Calu3 (cell line): ENCODE measurements around the gene CRIP2. TPM values are rescaled to one million over a fixed set of nuclear protein-coding genes. Genes with fewer than 3 reads are reported as not detected.

Source experiments
- BruUV-seq: library from RNA; stranded (reverse); fragments of 400-500 nt; replicated peaks from 2 replicates; lab custom pipeline; 2021; lab: Mats Ljungman, UMichigan
- CTCF ChIA-PET: fragments of 300-600 bp; sonication (Branson Sonifier 250); formaldehyde crosslinking; loops from one replicate; lab custom pipeline; 2022; ENCODE audit warnings: antibody characterized with exemption; lab: Charles Lee
- DNase-seq: peaks from one replicate; pipeline ENCODE4 v3.0.0; 2022
- H3K27ac Mint-ChIP-seq: one replicate; pipeline ENCODE4 v1.8.0; 2022; ENCODE audit warnings: mixed read lengths; ENCODE audit not compliant: unreplicated experiment
- H3K27me3 Mint-ChIP-seq: one replicate; pipeline ENCODE4 v1.8.0; 2022; ENCODE audit warnings: mixed read lengths; ENCODE audit not compliant: unreplicated experiment
- H3K36me3 Mint-ChIP-seq: one replicate; pipeline ENCODE4 v1.8.0; 2022; ENCODE audit warnings: mild to moderate bottlenecking, moderate library complexity, mixed read lengths; ENCODE audit not compliant: insufficient read depth, unreplicated experiment
- H3K4me1 Mint-ChIP-seq: one replicate; pipeline ENCODE4 v1.8.0; 2022; ENCODE audit warnings: mild to moderate bottlenecking, low read depth, mixed read lengths; ENCODE audit not compliant: unreplicated experiment
- H3K4me3 Mint-ChIP-seq: one replicate; pipeline ENCODE4 v1.8.0; 2022; ENCODE audit warnings: mild to moderate bottlenecking, low read depth, moderate library complexity, mixed read lengths; ENCODE audit not compliant: unreplicated experiment
- H3K9me3 Mint-ChIP-seq: one replicate; pipeline ENCODE4 v1.8.0; 2022; ENCODE audit warnings: low read depth, mixed read lengths; ENCODE audit not compliant: unreplicated experiment
- CTCF ChIP-seq: fragments of 200-600 bp; IDR thresholded peaks from one replicate; pipeline ENCODE4 v1.8.0; 2022; ENCODE audit warnings: antibody characterized with exemption; ENCODE audit not compliant: unreplicated experiment
- intact Hi-C: fragments of 100-400 bp; cut with micrococcal nuclease; formaldehyde crosslinking; loops from one replicate; pipeline ENCODE4 v1.10.0; 2022; ENCODE audit not compliant: unreplicated experiment
- total RNA-seq: library from RNA; stranded (reverse); gene quantifications from 2 replicates; pipeline ENCODE4 v1.2.3, GENCODE V29; 2022

CRIP2 gene
- total RNA-seq, 1 experiment from 2014 or later: 70.1 TPM

- TF ChIP-seq CTCF: no peak
- Mint-ChIP-seq H3K27me3 (no peaks in the 10 kb centered on the region), H3K27ac (peak overlapping the region; percentile 48), H3K36me3 (peaks cover 59% of the 10 kb centered on the region), H3K4me3 (peak overlapping the region; percentile 69), H3K9me3 (no peaks in the 10 kb centered on the region), H3K4me1 (peaks cover 21% of the 10 kb centered on the region)
- CTCF ChIA-PET: interaction anchor here (0.8 kb wide), 1 partner anchor 14 kb away, joined by 3 read pairs; no protein-coding TSS in a partner anchor
- BruUV-seq: TSS peak; percentile 30
- peak; percentile 64 for DNase-seq
- intact Hi-C loops: loop anchor here (2.0 kb wide), 1 partner anchor 77 kb away; the partner anchor contains the start of gene TEX22
These were observed 1.6 kb downstream of the CRIP2 start for GRCh38 chr14:105476097-105476830.

GRCh38 chr14:105476831-105477659 is 2.4 kb downstream of the CRIP2 start:
- H3K36me3 Mint-ChIP-seq: peaks cover 67% of the 10 kb centered on the region
- peaks cover 27% of the 10 kb centered on the region for H3K4me1 Mint-ChIP-seq
- intact Hi-C loops: loop anchor here (2.0 kb wide), 1 partner anchor 78 kb away; the partner anchor contains the start of gene TEX22
- DNase-seq: no peak
- no peaks in the 10 kb centered on the region for H3K27me3 Mint-ChIP-seq
- no TSS peak for BruUV-seq
- peak overlapping the region; percentile 69 for H3K4me3 Mint-ChIP-seq
- peak overlapping the region; percentile 48 for H3K27ac Mint-ChIP-seq
- no peaks in the 10 kb centered on the region for H3K9me3 Mint-ChIP-seq
- no peak for TF ChIP-seq CTCF
- CTCF ChIA-PET: interaction anchor here (0.8 kb wide), 1 partner anchor 13 kb away, joined by 3 read pairs; no protein-coding TSS in a partner anchor

- peaks cover 70% of the 10 kb centered on the region for H3K36me3 Mint-ChIP-seq
- H3K27me3 Mint-ChIP-seq: no peaks in the 10 kb centered on the region
- no peak for DNase-seq
- no TSS peak for BruUV-seq
- peak overlapping the region; percentile 48 for H3K27ac Mint-ChIP-seq
- no peaks in the 10 kb centered on the region for H3K9me3 Mint-ChIP-seq
- TF ChIP-seq CTCF: no peak
- CTCF ChIA-PET: no interaction called here
- peak overlapping the region; percentile 69 for H3K4me3 Mint-ChIP-seq
- intact Hi-C loops: loop anchor here (2.0 kb wide), 1 partner anchor 79 kb away; the partner anchor contains the start of gene TEX22
- peaks cover 29% of the 10 kb centered on the region for H3K4me1 Mint-ChIP-seq
These were observed 3.2 kb downstream of the CRIP2 start for GRCh38 chr14:105477660-105478397.
